ENCODE measurements around the gene BCAS1.

GRCh38 chr20:53938739-53939138 lies 131.7 kb downstream of the BCAS1 start:
- TF ChIP-seq POLR2AphosphoS5 (IDR thresholded peaks at IDR 0.05; ENCODE audit: low read length) = no peak
- no peak for TF ChIP-seq SIN3A (IDR thresholded peaks at IDR 0.05; ENCODE audit: low read depth, low read length)
- no peak for TF ChIP-seq CTCF (IDR thresholded peaks at IDR 0.05 in 2 of 3, conservative IDR thresholded peaks at IDR 0.05 in 1 of 3; ENCODE audit: control insufficient read depth in 2 of 3, extremely low read depth in 1 of 3, insufficient read depth in 1 of 3, low read depth in 3 of 3, low read length in 3 of 3)
- no peak for TF ChIP-seq POU2F2 (IDR thresholded peaks at IDR 0.05; ENCODE audit: borderline replicate concordance, low read depth, low read length)
- no peak for TF ChIP-seq ESRRA (IDR thresholded peaks at IDR 0.05; ENCODE audit: low read length)
- TF ChIP-seq JUND (IDR thresholded peaks at IDR 0.05; ENCODE audit: low read depth, low read length) = no peak
- no peak for TF ChIP-seq KDM1A (IDR thresholded peaks at IDR 0.05; ENCODE audit: borderline replicate concordance)
- no peak for TF ChIP-seq EP300 (IDR thresholded peaks at IDR 0.05; ENCODE audit: borderline replicate concordance in 1 of 2, control insufficient read depth in 1 of 2, low read depth in 2 of 2, low read length in 2 of 2)
- TF ChIP-seq TCF12 (IDR thresholded peaks at IDR 0.05; ENCODE audit: low read depth, low read length) = no peak
- TF ChIP-seq SMAD1 (IDR thresholded peaks at IDR 0.05; ENCODE audit: low read depth, partially characterized antibody) = no peak
